ENCODE results near the gene TXNDC9. TPM values are rescaled to one million over a fixed set of nuclear protein-coding genes. Genes with fewer than 3 reads are reported as not detected.
"Not testable (repeated sequence)": the region's sequence is repeated elsewhere in the genome, so short reads cannot be mapped to it uniquely, and the experiment has no call there.

The TXNDC9 gene
- total RNA-seq, 1 experiment from 2014 or later: 81.0 TPM

DNA sequence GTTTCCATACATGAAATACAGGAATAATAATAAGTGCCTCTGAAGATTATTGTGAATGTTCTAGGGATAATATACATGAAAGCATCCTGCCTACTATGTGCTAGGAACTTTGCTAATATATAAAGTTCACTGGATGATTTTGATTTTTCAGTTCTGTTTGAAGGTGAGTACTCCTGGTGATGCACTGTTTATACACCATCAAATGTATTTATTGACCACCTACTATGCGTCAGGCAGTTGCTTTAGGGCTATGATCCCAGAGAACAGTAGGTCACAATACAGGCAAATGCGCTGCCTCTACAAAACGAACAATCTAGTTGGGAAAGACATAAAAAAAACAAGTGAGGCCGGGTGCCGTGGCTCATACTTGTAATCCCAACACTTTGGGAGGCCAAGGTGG, 10.7 kb downstream of the TXNDC9 start:
- no peak for DNase-seq (ENCODE audit: low spot score)

DNA sequence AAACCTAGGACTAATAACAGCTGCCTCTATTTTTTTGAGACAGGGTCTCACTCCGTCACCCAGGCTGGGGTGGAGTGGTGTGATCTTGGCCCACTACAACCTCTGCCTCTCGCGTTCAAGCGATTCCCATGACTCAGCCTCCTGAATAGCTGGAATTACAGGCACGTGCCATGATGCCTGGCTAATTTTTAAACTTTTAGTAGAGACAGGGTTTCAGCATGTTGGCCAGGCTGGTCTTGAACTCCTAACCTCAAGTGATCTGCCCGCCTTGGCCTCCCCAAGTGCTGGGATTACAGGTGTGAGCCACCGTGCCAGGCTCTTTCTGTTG, 18.3 kb downstream of the TXNDC9 start:
- DNase-seq (ENCODE audit: low spot score): not testable (repeated sequence)

DNA sequence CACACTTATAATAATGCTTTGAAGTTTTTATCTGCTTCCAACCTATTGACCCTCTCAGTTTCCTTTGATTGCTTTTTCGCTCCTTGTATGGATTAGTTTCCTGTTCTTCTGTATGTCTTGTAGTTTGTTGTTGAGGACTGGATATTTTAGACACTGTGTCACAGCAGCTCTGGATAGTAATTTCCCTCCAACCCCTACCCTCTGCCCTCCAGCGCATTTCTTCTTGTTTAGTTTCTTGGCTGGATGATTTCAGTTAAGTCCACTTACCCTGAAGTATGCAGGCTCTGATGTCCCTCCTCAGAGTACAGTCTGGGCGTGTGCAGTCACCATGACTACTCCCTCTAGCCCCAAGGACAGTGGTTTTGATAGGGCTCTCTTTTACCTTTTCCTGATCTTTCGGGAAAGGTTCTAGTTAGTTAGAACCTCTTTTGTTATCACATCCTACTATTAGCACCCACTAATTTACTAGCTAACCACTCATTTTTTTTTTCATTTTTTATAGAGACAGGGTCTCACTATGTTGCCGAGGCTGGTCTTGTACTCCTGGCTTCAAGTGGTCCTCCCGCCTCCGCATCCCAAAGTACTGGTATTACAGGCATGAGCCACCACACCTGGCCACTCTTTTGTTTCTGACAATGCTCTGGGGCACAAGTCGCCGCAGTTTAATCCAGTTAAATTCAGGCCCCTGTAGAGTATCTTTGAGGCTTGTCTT, 18.8 kb downstream of the TXNDC9 start:
- no peak for DNase-seq (ENCODE audit: low spot score)

- DNase-seq (ENCODE audit: low spot score): not testable (repeated sequence)
Observed at GRCh38 chr2:99301097-99301496, 35.0 kb downstream of the TXNDC9 start, which contains the start of gene LYG1. Gene LYG1, minus strand, starts transcription at chr2:99301197. Its CDS starts 5,527 bp downstream, at chr2:99295670.

GRCh38 chr2:99299580-99299979, 36.6 kb downstream of the TXNDC9 start:
- no peak for DNase-seq (ENCODE audit: low spot score)

DNA sequence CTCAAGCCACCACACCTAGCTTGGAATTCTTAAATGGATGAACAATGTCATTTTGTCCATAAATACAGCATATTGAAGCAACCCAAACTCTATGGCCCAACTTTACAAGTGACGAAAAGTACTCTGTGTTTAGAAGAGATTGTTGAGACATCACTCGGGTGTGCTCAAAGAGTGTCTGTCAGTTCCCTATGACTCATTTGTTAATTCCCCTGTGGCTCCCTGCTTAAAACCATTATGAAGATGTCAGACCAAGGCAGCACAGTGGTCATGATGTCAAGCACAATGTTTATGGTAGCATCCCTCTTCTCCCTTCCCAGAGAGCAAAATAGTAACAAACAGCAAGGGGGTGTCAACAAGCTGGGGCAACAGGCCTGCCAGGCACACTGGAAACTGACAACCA, 38.1 kb downstream of the TXNDC9 start:
- no peak for DNase-seq (ENCODE audit: low spot score)

GRCh38 chr2:99285526-99285925, 50.6 kb downstream of the TXNDC9 start:
- no peak for DNase-seq (ENCODE audit: low spot score)

DNA sequence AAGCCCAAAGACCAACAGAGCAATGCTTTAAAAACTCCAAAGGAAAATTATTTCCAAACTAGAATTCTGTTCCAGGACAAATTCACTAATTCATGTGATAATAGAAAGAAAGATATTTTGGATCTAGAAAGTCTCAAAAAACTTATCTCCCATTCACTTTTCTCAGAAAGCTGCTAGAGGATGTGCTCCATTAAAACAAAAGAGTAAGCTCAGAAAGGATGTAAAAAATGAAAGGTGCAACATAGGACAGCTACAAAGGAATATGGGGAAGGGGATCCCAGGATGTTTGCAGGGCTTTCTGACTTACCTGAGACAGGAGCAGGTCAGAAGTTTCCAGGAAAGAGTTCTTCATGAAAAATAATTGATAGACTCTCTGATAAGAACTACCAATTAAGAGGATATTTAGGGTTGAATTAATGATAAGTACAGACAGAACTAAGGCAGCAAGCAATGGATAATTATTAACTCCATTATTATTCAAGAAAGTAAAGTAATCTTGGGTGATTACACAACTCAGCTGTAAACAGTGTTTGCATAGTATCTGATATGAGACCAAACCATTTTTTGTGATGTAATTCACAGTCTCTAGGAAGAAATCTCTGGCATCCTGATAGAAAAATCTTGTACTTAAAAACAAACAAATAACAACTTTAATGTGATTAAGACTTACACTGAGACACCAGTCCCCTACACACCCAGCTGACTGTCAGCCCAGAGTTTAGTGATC, 56.0 kb downstream of the TXNDC9 start:
- no peak for DNase-seq (ENCODE audit: low spot score)

- DNase-seq (ENCODE audit: low spot score): peak; percentile 36
Observed at GRCh38 chr2:99278793-99279291, 57.3 kb downstream of the TXNDC9 start.

DNA sequence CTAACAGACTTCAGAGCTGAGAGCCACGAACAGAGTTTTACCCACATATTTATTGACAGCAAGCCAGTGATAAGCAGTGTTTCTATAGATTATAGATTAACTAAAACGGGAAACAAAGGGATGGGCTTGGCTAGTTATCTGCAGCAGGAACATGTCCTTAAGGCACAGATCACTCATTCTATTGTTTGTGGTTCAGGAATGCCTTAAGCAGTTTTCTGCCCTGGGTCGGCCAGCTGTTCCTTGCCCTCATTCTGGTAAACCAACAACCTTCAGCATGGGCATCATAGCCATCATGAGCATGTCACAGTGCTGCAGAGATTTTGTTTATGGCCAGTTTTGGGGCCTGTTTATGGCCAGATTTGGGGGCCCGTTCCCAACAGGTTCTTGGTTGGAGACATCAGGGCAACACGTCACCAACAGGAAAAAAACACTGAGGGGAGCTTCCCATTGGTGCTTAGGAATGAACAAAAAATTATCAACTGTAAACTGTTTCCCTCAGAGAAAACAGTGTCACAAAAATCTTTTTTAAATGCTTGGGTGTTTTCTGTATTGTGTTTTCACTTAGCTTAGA, 57.9 kb downstream of the TXNDC9 start:
- DNase-seq (ENCODE audit: low spot score): not testable (repeated sequence)

DNA sequence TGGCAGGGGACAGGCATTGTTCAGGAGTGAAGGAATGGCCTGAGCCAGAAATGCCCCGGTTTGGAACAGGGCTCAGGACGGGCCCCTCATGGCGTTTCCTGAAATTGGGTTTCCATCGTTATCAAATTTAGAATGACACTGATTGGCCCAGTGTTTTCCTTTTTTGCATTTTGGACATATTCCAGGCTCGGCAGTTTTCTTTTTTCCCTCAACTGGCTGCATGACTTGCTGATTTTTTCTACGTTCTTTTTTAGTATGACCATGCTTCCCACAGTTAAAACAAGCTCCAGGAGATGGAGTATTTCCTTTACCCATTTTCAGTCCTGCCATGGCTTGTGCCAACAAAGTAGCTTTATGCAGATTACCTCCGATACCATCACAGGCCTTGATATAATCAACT, 60.3 kb downstream of the TXNDC9 start:
- no peak for DNase-seq (ENCODE audit: low spot score)

Other genes with a start within 250 kb of the TXNDC9 start
- 0.37 and 3.8 TPM in 2 replicates for gene C2orf15, start 194.6 kb downstream of the TXNDC9 start, total RNA-seq (2014; rRNA removed; shearing (Covaris generic))
- 1.9 and 3.0 TPM in 2 replicates for gene TSGA10, start 181.4 kb downstream of the TXNDC9 start, total RNA-seq (2014; rRNA removed; shearing (Covaris generic))
- 4.9 and 8.5 TPM in 2 replicates for gene LIPT1, start 181.4 kb downstream of the TXNDC9 start, total RNA-seq (2014; rRNA removed; shearing (Covaris generic))
- gene MITD1, start 155.3 kb downstream of the TXNDC9 start, total RNA-seq (2014; rRNA removed; shearing (Covaris generic)): 23.8 and 24.1 TPM in 2 replicates
- 49.4 and 49.6 TPM in 2 replicates for gene MRPL30, start 155.1 kb downstream of the TXNDC9 start, total RNA-seq (2014; rRNA removed; shearing (Covaris generic))
- gene LYG2, start 80.7 kb downstream of the TXNDC9 start, total RNA-seq (2014; rRNA removed; shearing (Covaris generic)): not detected in 2 replicates
- 0.12 and 0.15 TPM in 2 replicates for gene LYG1, start 35.1 kb downstream of the TXNDC9 start, total RNA-seq (2014; rRNA removed; shearing (Covaris generic))
- 11.7 and 12.7 TPM in 2 replicates for gene EIF5B, start 1.1 kb upstream of the TXNDC9 start, total RNA-seq (2014; rRNA removed; shearing (Covaris generic))
- gene REV1, start 153.7 kb upstream of the TXNDC9 start, total RNA-seq (2014; rRNA removed; shearing (Covaris generic)): 9.3 and 14.9 TPM in 2 replicates